ENCODE results near the gene FHDC1. TPM values are rescaled to one million over a fixed set of nuclear protein-coding genes. Genes with fewer than 3 reads are reported as not detected.

FHDC1 gene
- total and polyA plus RNA-seq, 12 donors = 0.08 to 0.43 (median 0.19) TPM

DNA sequence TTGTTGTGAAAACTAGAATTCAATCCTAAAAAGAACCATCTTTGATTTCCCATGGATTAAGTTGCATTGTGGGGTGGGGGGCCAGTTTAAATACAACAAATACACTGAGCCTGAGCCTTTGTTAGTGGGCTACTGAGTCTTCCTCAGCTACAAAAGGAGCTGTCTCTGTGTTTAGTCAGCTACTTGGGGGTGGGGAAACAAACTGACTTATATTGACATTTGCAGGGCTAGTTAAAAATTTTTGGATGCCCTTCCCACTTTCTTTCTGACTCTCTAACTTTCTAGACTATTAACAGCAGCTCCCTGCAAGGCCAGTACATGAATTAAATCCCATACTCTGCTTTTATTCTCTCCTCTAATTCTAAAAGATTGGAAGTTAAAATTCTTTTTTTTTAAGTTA is 32.5 kb upstream of the FHDC1 start:
- ATAC-seq (no peak), DNase-seq (no peak)
- intact Hi-C loops (cut with DNase I) = no loop called here
- Histone ChIP-seq H3K36me3 (peaks cover 0 to 37% (median 0%) of the 10 kb centered on the region in 9 donors), H3K9me3 (no peaks in the 10 kb centered on the region), H3K27me3 (no peaks in the 10 kb centered on the region), H3K4me1 (no peaks in the 10 kb centered on the region), H3K4me3 (no peak overlapping the region), H3K27ac (no peak overlapping the region)
- TF ChIP-seq, protein P1, sequence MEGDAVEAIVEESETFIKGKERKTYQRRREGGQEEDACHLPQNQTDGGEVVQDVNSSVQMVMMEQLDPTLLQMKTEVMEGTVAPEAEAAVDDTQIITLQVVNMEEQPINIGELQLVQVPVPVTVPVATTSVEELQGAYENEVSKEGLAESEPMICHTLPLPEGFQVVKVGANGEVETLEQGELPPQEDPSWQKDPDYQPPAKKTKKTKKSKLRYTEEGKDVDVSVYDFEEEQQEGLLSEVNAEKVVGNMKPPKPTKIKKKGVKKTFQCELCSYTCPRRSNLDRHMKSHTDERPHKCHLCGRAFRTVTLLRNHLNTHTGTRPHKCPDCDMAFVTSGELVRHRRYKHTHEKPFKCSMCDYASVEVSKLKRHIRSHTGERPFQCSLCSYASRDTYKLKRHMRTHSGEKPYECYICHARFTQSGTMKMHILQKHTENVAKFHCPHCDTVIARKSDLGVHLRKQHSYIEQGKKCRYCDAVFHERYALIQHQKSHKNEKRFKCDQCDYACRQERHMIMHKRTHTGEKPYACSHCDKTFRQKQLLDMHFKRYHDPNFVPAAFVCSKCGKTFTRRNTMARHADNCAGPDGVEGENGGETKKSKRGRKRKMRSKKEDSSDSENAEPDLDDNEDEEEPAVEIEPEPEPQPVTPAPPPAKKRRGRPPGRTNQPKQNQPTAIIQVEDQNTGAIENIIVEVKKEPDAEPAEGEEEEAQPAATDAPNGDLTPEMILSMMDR (IDR thresholded peaks at IDR 0.05) = no peak

DNA sequence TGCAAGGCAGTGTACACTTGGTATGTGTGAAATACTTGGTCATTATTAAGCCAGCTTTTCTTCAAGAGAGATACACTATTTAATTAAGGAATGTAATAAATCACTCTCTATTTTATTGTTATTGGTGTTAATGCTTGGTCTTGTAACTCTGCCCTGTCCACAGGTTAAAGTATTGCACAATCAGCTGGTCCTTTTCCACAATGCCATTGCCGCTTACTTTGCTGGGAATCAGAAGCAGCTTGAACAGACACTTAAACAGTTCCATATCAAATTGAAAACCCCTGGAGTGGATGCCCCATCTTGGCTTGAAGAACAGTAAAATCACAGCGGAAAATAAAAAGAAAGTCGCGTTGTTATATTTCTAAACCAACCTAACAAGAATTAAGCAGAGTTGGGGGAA is 26.2 kb upstream of the FHDC1 start:
- Histone ChIP-seq H3K36me3 (peaks cover 0 to 50% (median 7%) of the 10 kb centered on the region in 9 donors), H3K9me3 (no peaks in the 10 kb centered on the region), H3K27me3 (no peaks in the 10 kb centered on the region), H3K27ac (no peak overlapping the region), H3K4me1 (no peaks in the 10 kb centered on the region), H3K4me3 (no peak overlapping the region)
- TF ChIP-seq, protein P1 (IDR thresholded peaks at IDR 0.05) = no peak
- DNase-seq = no peak
- no peak for ATAC-seq
- intact Hi-C loops (cut with DNase I) = no loop called here
- WGBS, 2 donors = 94 to 96% methylated on average over 4 of the region's 4 CpGs

DNA sequence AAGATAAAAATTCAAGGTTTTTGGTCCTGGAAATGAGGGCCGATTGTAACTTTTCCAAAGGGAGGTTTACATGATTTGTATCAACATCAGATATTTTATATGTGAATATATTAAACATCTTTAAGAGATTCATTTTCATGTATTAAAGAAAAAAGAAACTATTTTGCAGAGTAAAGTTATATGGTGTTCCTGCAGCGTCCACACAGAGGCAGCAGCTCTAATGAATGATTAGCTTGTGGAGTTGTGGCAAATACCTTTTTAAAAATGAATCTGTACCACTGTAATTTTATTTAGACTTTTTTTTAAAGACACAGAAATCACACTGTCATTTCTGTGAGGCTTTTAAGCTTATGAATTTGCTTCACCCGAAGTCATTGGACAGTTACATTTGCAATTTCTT is 25.6 kb upstream of the FHDC1 start:
- H3K27me3 ChIP-seq = no peaks in the 10 kb centered on the region
- H3K9me3 ChIP-seq = no peaks in the 10 kb centered on the region
- H3K4me3 ChIP-seq = no peak overlapping the region
- DNase-seq (no peak), ATAC-seq (no peak)
- TF ChIP-seq, protein P1 (IDR thresholded peaks at IDR 0.05) = no peak
- no peak overlapping the region for H3K27ac ChIP-seq
- H3K4me1 ChIP-seq = no peaks in the 10 kb centered on the region
- H3K36me3 ChIP-seq = peaks cover 0 to 49% (median 7%) of the 10 kb centered on the region in 9 donors
- intact Hi-C loops (cut with DNase I) = no loop called here
- WGBS, 2 donors = 65 to 83% methylated on average over 3 of the region's 3 CpGs

DNA sequence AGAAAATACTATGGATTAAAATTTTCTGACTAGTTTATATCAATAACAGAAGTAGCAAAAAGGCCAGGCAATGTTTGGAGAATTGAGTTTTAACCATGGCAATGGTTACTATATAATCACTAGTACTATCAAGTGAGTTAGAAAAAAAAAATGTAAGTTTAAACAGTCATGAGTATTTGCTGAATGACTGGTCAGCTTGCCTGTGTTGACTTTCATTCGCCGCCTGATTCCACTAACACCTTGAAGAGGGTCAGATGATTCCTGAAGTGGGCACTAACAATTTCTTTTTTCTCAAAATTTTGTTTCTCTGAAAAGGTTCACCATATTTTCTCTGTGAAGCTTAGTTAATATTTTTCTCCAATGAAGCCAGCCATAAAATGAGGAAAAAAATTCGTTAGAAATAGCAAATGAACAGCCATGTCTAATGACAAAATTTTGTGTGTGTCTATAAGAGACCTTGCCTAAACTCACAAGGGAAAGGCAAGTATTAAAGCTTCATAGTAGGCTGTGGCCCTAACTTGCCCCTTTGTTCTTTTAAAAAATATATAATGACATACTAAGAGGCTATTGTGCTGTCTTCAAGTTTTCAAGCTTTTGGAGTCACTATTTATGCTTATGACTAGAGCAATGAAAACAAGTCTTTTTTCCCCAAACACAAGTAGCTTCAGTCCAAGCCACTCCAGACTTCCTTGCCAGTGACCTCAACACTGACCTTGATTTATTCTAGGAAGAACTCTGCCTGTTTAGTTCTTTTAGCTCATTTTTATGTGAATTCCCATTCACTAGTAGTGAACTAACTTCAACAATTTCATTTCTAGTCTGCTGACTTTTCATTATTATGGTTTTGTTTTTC is 18.4 kb upstream of the FHDC1 start:
- WGBS, 2 donors = 95% methylated on average over 3 of the region's 3 CpGs
- Histone ChIP-seq H3K9me3 (peaks cover 0 to 38% (median 3%) of the 10 kb centered on the region in 11 donors), H3K27me3 (no peaks in the 10 kb centered on the region), H3K4me3 (no peak overlapping the region), H3K36me3 (peaks cover 0 to 8% (median 0%) of the 10 kb centered on the region in 9 donors), H3K4me1 (no peaks in the 10 kb centered on the region), H3K27ac (no peak overlapping the region)
- no peak for DNase-seq
- no peak for ATAC-seq
- intact Hi-C loops (cut with DNase I) = no loop called here
- TF ChIP-seq, protein P1 (IDR thresholded peaks at IDR 0.05) = no peak
